Heart right ventricle (tissue), 16 donors: Measurements from ENCODE around the gene ANKFN1. TPM values are rescaled to one million over a fixed set of nuclear protein-coding genes. Genes with fewer than 3 reads are reported as not detected.

ENCODE experiments used
- ATAC-seq, 8 donors: fragments of 200-7000 bp; cut with Tn5 transposase; one replicate each; pipeline ENCODE4 v1.9.1; 2020; ENCODE audit warnings: mild to moderate bottlenecking in 8 of 8, moderate library complexity in 8 of 8, moderate number of reproducible peaks in 1 of 8
- DNase-seq, 2 donors: peaks; one replicate each; pipeline ENCODE4 v3.0.0-alpha.2; 2020
- H3K27ac ChIP-seq, 10 donors: fragments of 200-600 bp; sonication (generic) in 2 of 10; one replicate each; pipeline versions ENCODE4 v1.5.0 to v1.8.0; 2020 to 2022; ENCODE audit warnings: mild to moderate bottlenecking in 3 of 10
- H3K27me3 ChIP-seq, 7 donors: fragments of 200-600 bp; one replicate each; pipeline ENCODE4 v1.8.0; 2021 to 2022; ENCODE audit warnings: mild to moderate bottlenecking in 2 of 7
- H3K36me3 ChIP-seq, 9 donors: fragments of 200-600 bp; sonication (generic) in 1 of 9; one replicate each; pipeline versions ENCODE4 v1.5.0 to v1.8.0; 2020 to 2022; ENCODE audit warnings: mild to moderate bottlenecking in 2 of 9
- H3K4me1 ChIP-seq, 9 donors: fragments of 200-600 bp; sonication (generic) in 1 of 9; one replicate each; pipeline versions ENCODE4 v1.5.0 to v1.8.0; 2020 to 2022; ENCODE audit warnings: mild to moderate bottlenecking in 4 of 9
- H3K4me3 ChIP-seq, 10 donors: fragments of 200-600 bp; sonication (generic) in 2 of 10; one replicate each; pipeline versions ENCODE4 v1.5.0 to v1.8.0; 2020 to 2022; ENCODE audit warnings: mild to moderate bottlenecking in 7 of 10, moderate library complexity in 2 of 10
- H3K9me3 ChIP-seq, 11 donors: fragments of 200-600 bp in 10 of 11; sonication (generic) in 2 of 11; one replicate each; pipeline versions ENCODE4 v1.5.0 to v1.8.0; 2013 to 2022; ENCODE audit warnings: mild to moderate bottlenecking in 2 of 11, control low read depth in 1 of 11, moderate library complexity in 1 of 11
- WGBS, 2 donors: extraction: QIAGEN DNeasy Blood & Tissue Kit; methylation state at CpG; one replicate each; pipeline ENCODE4 v1.1.7; 2013; ENCODE audit warnings: inconsistent platforms in 1 of 2; 5-methylcytosine and 5-hydroxymethylcytosine counted together
- intact Hi-C, 10 donors: fragments of 100-400 bp; cut with DNase I; formaldehyde crosslinking; loops; one replicate each; pipeline versions ENCODE4 v1.11.1 to v1.14.2; 2022
- polyA plus RNA-seq, 2 donors: library from polyadenylated mRNA; stranded (reverse); fragments of 200-250 nt; gene quantifications; one replicate each; pipeline ENCODE4 v1.2.3, GENCODE V29; 2013
- total RNA-seq, 10 donors: library from RNA; stranded (reverse); fragmentation: NEBNext Ultra II Directional in 3 of 10; extraction: Animal tissue kit (Norgen Biotek cat#: 25700) in 3 of 10; gene quantifications; one replicate each; pipeline versions ENCODE4 v1.2.1 to v1.2.4, GENCODE V29; 2021 to 2023
- TF ChIP-seq, protein P1 (sequence below), 9 donors: fragments of 200-600 bp; sonication (generic) in 2 of 9; IDR thresholded peaks; one replicate each; pipeline versions ENCODE4 v1.5.0 to v1.8.0; 2021 to 2022; ENCODE audit warnings: antibody characterized with exemption in 9 of 9, mild to moderate bottlenecking in 5 of 9, moderate library complexity in 1 of 9
- donor health status: Arrhythmogenic right ventricular cardiomyopathy.
- donor health status: ischemic (EF 13 %, LVEDD 7.1; RV severe dilation, severe dysfunction).
- donor health status: healthy with polysubstance abuse.
- donor health status: DM: no; HTN: yes; CAD: no.
- donor health status: DM: no; HTN: no; CAD: no.
- donor health status: ischemic (EF 25% LVEDD 6.9; RV normal size, moderate dysfunction).
- donor health status: ischemic (EF 25% LVEDD 5.7; RV mildly dilated, moderate dysfunction).
- donor health status: healthy.
- donor health status: DM: yes; HTN: yes; CAD: no.
- donor health status: Ischemic cardiomyopathy.
- donor health status: ischemic (EF 35%, LVEDD 5.7; RV mildly dilated, moderate dysfunction).
- donor health status: nonischemic (EF 11% LVEDD 7.7; RV severe dilation, severe dysfunction).
- donor health status: DM: yes; HTN: yes; CAD: no.
- donor health status: PGD.
- donor health status: ischemic (EF 29% LVEDD 5.4; RV normal size, mild dysfunction).
- donor health status: nonischemic (EF 23%, LVEDD 6.1; RV moderate dilation, normal function).

The ANKFN1 gene
- total and polyA plus RNA-seq, 12 donors, result 0.01 to 0.38 TPM; not detected in 10

GRCh38 chr17:56244268-56244890 is 91.1 kb downstream of the ANKFN1 start:
- Histone ChIP-seq H3K4me3 (no peak overlapping the region), H3K27ac (no peak overlapping the region), H3K36me3 (no peaks in the 10 kb centered on the region), H3K4me1 (no peaks in the 10 kb centered on the region), H3K27me3 (peaks cover 0 to 24% (median 0%) of the 10 kb centered on the region in 7 donors), H3K9me3 (no peaks in the 10 kb centered on the region)
- intact Hi-C loops, result no loop called here
- 92 to 93% methylated on average over 2 of the region's 2 CpGs for WGBS, 2 donors
- TF ChIP-seq, protein P1, sequence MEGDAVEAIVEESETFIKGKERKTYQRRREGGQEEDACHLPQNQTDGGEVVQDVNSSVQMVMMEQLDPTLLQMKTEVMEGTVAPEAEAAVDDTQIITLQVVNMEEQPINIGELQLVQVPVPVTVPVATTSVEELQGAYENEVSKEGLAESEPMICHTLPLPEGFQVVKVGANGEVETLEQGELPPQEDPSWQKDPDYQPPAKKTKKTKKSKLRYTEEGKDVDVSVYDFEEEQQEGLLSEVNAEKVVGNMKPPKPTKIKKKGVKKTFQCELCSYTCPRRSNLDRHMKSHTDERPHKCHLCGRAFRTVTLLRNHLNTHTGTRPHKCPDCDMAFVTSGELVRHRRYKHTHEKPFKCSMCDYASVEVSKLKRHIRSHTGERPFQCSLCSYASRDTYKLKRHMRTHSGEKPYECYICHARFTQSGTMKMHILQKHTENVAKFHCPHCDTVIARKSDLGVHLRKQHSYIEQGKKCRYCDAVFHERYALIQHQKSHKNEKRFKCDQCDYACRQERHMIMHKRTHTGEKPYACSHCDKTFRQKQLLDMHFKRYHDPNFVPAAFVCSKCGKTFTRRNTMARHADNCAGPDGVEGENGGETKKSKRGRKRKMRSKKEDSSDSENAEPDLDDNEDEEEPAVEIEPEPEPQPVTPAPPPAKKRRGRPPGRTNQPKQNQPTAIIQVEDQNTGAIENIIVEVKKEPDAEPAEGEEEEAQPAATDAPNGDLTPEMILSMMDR (IDR thresholded peaks at IDR 0.05), result no peak
- no peak for DNase-seq
- no peak for ATAC-seq

GRCh38 chr17:56247816-56248215 is 94.5 kb downstream of the ANKFN1 start:
- no peak overlapping the region for H3K27ac ChIP-seq
- ATAC-seq, result no peak
- H3K4me1 ChIP-seq, result no peaks in the 10 kb centered on the region
- no peaks in the 10 kb centered on the region for H3K9me3 ChIP-seq
- H3K36me3 ChIP-seq, result no peaks in the 10 kb centered on the region
- peaks cover 0 to 24% (median 0%) of the 10 kb centered on the region in 7 donors for H3K27me3 ChIP-seq
- no peak overlapping the region for H3K4me3 ChIP-seq
- intact Hi-C loops, result no loop called here
- TF ChIP-seq, protein P1 (IDR thresholded peaks at IDR 0.05), result no peak
- no peak for DNase-seq
- 70 to 71% methylated on average over 1 of the region's 1 CpG for WGBS, 2 donors

DNA sequence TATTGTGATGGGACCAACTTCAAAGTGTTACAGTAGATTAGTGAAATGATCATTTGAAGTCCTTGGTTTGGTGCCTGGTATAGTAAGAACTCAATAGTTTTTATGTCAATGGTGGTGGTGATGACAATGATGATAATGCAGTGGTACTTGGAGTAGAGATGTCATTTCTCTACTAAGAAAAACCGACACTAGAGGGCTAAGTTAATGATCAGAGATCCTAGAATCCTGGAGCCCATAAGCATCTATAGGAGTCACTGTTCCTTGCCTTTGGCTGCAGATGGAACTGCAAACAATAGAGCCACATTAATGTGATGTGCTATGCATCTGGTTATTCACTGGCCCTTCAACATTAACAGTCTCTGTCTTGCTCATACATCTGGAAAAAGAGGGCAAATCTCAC is 103.8 kb downstream of the ANKFN1 start:
- 42 to 60% methylated on average over 1 of the region's 1 CpG for WGBS, 2 donors
- H3K27me3 ChIP-seq, result no peaks in the 10 kb centered on the region
- TF ChIP-seq, protein P1 (IDR thresholded peaks at IDR 0.05), result no peak
- no peak for DNase-seq
- intact Hi-C loops, result no loop called here
- H3K4me1 ChIP-seq, result no peaks in the 10 kb centered on the region
- no peaks in the 10 kb centered on the region for H3K9me3 ChIP-seq
- no peaks in the 10 kb centered on the region for H3K36me3 ChIP-seq
- ATAC-seq, result no peak
- no peak overlapping the region for H3K27ac ChIP-seq
- H3K4me3 ChIP-seq, result no peak overlapping the region

GRCh38 chr17:56260376-56261002 is 107.2 kb downstream of the ANKFN1 start:
- Histone ChIP-seq H3K9me3 (no peaks in the 10 kb centered on the region), H3K4me1 (no peaks in the 10 kb centered on the region), H3K27ac (no peak overlapping the region), H3K27me3 (peaks cover 0 to 7% (median 0%) of the 10 kb centered on the region in 7 donors), H3K36me3 (no peaks in the 10 kb centered on the region), H3K4me3 (no peak overlapping the region)
- TF ChIP-seq, protein P1 (IDR thresholded peaks at IDR 0.05), result no peak
- intact Hi-C loops, result no loop called here
- WGBS, 2 donors, result 81 to 84% methylated on average over 7 of the region's 7 CpGs
- ATAC-seq, result no peak
- DNase-seq, result no peak
